Measurements from ENCODE around the gene SH3RF1.

SH3RF1 gene

DNA sequence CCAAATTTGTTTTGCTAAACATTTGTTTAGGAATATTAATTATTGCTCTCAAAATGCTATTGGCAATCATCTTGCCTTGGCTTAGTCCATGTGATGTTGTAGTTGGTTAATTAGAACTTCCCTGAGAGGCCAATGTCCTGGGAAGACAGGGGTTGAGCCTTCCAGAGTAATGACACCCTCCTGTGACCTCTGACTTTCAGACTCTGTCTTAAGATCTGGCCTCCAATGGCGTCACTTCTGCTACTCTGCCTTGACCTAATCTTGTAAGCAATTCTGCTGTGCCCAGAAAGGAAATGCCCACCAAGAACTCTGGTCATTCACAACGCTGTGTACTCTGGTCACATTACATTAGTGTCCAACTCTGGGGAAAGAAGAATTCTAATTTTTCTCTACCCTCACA is 111.9 kb downstream of the SH3RF1 start:
- no peaks in the 10 kb centered on the region for H3K36me3 ChIP-seq (ENCODE audit: control insufficient read depth, insufficient read depth, low read length)
- no peak overlapping the region for H3K4me3 ChIP-seq (ENCODE audit: low read length)

DNA sequence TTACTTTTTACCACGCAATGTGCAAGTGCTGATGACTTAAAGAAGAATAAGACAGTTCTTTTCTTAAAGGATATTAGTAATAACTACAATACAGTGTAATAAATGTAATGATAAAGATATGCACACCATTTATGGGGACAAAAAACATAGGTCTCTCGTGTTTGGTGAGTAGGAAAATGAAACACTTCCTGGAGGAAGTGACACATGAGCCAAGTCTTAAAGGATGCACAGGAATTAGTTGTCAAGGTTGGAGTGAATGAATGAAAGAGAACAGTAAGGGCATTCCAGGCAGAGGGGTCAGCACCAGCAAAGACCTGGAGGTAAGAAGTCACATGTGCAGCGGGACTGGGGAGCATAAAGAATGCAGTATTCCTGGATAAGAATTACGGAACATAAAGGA is 112.7 kb downstream of the SH3RF1 start:
- H3K4me1 ChIP-seq (ENCODE audit: control insufficient read depth, insufficient read depth, low read length): peaks cover 17% of the 10 kb centered on the region
- no peak overlapping the region for H3K4me3 ChIP-seq (ENCODE audit: low read length)
- H3K9ac ChIP-seq (ENCODE audit: low read length): no peak overlapping the region
- no peaks in the 10 kb centered on the region for H3K36me3 ChIP-seq (ENCODE audit: control insufficient read depth, insufficient read depth, low read length)
- no peaks in the 10 kb centered on the region for H3K9me3 ChIP-seq (ENCODE audit: control insufficient read depth, low read length)
- H3K27me3 ChIP-seq (ENCODE audit: control insufficient read depth, insufficient read depth, low read length): no peaks in the 10 kb centered on the region

More for the DNA sequence above, 111.9 kb downstream of the SH3RF1 start:
- Histone ChIP-seq H3K9me3 (ENCODE audit: control insufficient read depth, low read length) (no peaks in the 10 kb centered on the region), H3K9ac (ENCODE audit: low read length) (no peak overlapping the region), H3K4me1 (ENCODE audit: control insufficient read depth, insufficient read depth, low read length) (peaks cover 17% of the 10 kb centered on the region), H3K27me3 (ENCODE audit: control insufficient read depth, insufficient read depth, low read length) (no peaks in the 10 kb centered on the region)

GRCh38 chr4:169156392-169156791 is 114.4 kb downstream of the SH3RF1 start:
- H3K9ac ChIP-seq (ENCODE audit: low read length): no peak overlapping the region
- H3K4me1 ChIP-seq (ENCODE audit: control insufficient read depth, insufficient read depth, low read length): peaks cover 17% of the 10 kb centered on the region
- no peaks in the 10 kb centered on the region for H3K27me3 ChIP-seq (ENCODE audit: control insufficient read depth, insufficient read depth, low read length)

GRCh38 chr4:169154121-169154520 is 116.6 kb downstream of the SH3RF1 start:
- no peak overlapping the region for H3K4me3 ChIP-seq (ENCODE audit: low read length)
- no peaks in the 10 kb centered on the region for H3K36me3 ChIP-seq (ENCODE audit: control insufficient read depth, insufficient read depth, low read length)
- H3K4me1 ChIP-seq (ENCODE audit: control insufficient read depth, insufficient read depth, low read length): peaks cover 20% of the 10 kb centered on the region
- H3K9me3 ChIP-seq (ENCODE audit: control insufficient read depth, low read length): no peaks in the 10 kb centered on the region
- no peaks in the 10 kb centered on the region for H3K27me3 ChIP-seq (ENCODE audit: control insufficient read depth, insufficient read depth, low read length)
- no peak overlapping the region for H3K9ac ChIP-seq (ENCODE audit: low read length)

More at GRCh38 chr4:169156392-169156791, 114.4 kb downstream of the SH3RF1 start:
- H3K4me3 ChIP-seq (ENCODE audit: low read length): no peak overlapping the region
- no peaks in the 10 kb centered on the region for H3K36me3 ChIP-seq (ENCODE audit: control insufficient read depth, insufficient read depth, low read length)
- H3K9me3 ChIP-seq (ENCODE audit: control insufficient read depth, low read length): no peaks in the 10 kb centered on the region

GRCh38 chr4:169153481-169154087 is 117.2 kb downstream of the SH3RF1 start:
- Histone ChIP-seq H3K9me3 (ENCODE audit: control insufficient read depth, low read length) (no peaks in the 10 kb centered on the region), H3K4me1 (ENCODE audit: control insufficient read depth, insufficient read depth, low read length) (peaks cover 25% of the 10 kb centered on the region), H3K36me3 (ENCODE audit: control insufficient read depth, insufficient read depth, low read length) (no peaks in the 10 kb centered on the region), H3K9ac (ENCODE audit: low read length) (no peak overlapping the region), H3K4me3 (ENCODE audit: low read length) (no peak overlapping the region), H3K27me3 (ENCODE audit: control insufficient read depth, insufficient read depth, low read length) (no peaks in the 10 kb centered on the region)

- Histone ChIP-seq H3K4me3 (ENCODE audit: low read length) (no peak overlapping the region), H3K9ac (ENCODE audit: low read length) (no peak overlapping the region), H3K27me3 (ENCODE audit: control insufficient read depth, insufficient read depth, low read length) (no peaks in the 10 kb centered on the region), H3K4me1 (ENCODE audit: control insufficient read depth, insufficient read depth, low read length) (peaks cover 25% of the 10 kb centered on the region), H3K36me3 (ENCODE audit: control insufficient read depth, insufficient read depth, low read length) (no peaks in the 10 kb centered on the region), H3K9me3 (ENCODE audit: control insufficient read depth, low read length) (no peaks in the 10 kb centered on the region)
Measured at GRCh38 chr4:169152899-169153298, 117.9 kb downstream of the SH3RF1 start.

- Histone ChIP-seq H3K9ac (ENCODE audit: low read length) (no peak overlapping the region), H3K36me3 (ENCODE audit: control insufficient read depth, insufficient read depth, low read length) (no peaks in the 10 kb centered on the region), H3K4me3 (ENCODE audit: low read length) (no peak overlapping the region), H3K9me3 (ENCODE audit: control insufficient read depth, low read length) (no peaks in the 10 kb centered on the region), H3K27me3 (ENCODE audit: control insufficient read depth, insufficient read depth, low read length) (no peaks in the 10 kb centered on the region), H3K4me1 (ENCODE audit: control insufficient read depth, insufficient read depth, low read length) (peaks cover 25% of the 10 kb centered on the region)
Measured at GRCh38 chr4:169152098-169152497, 118.7 kb downstream of the SH3RF1 start.

DNA sequence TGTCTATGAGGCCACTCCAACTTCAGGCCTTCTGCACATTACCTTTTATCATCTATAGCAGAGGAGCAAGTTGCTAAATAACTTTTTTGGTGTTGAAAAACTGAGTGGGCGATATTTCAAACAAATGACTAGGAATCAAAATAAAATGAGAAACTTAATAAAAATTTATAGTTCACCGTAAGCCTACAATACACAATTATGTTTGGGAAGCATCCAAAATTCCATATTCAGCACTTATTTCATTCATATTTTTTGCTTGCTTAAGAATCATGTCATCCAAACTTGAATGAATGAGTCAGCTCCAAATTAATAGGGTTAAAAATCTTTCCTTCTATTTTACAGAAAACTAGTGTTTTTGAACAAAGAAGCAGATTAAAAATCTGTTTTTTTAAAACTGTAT is 119.1 kb downstream of the SH3RF1 start:
- no peaks in the 10 kb centered on the region for H3K27me3 ChIP-seq (ENCODE audit: control insufficient read depth, insufficient read depth, low read length)
- H3K36me3 ChIP-seq (ENCODE audit: control insufficient read depth, insufficient read depth, low read length): no peaks in the 10 kb centered on the region
- no peaks in the 10 kb centered on the region for H3K9me3 ChIP-seq (ENCODE audit: control insufficient read depth, low read length)
- no peak overlapping the region for H3K9ac ChIP-seq (ENCODE audit: low read length)
- H3K4me1 ChIP-seq (ENCODE audit: control insufficient read depth, insufficient read depth, low read length): peaks cover 25% of the 10 kb centered on the region
- no peak overlapping the region for H3K4me3 ChIP-seq (ENCODE audit: low read length)

- Histone ChIP-seq H3K9ac (ENCODE audit: low read length) (no peak overlapping the region), H3K36me3 (ENCODE audit: control insufficient read depth, insufficient read depth, low read length) (no peaks in the 10 kb centered on the region), H3K4me3 (ENCODE audit: low read length) (no peak overlapping the region), H3K27me3 (ENCODE audit: control insufficient read depth, insufficient read depth, low read length) (no peaks in the 10 kb centered on the region), H3K9me3 (ENCODE audit: control insufficient read depth, low read length) (no peaks in the 10 kb centered on the region), H3K4me1 (ENCODE audit: control insufficient read depth, insufficient read depth, low read length) (peaks cover 25% of the 10 kb centered on the region)
Measured at GRCh38 chr4:169150806-169151205, 120.0 kb downstream of the SH3RF1 start.

DNA sequence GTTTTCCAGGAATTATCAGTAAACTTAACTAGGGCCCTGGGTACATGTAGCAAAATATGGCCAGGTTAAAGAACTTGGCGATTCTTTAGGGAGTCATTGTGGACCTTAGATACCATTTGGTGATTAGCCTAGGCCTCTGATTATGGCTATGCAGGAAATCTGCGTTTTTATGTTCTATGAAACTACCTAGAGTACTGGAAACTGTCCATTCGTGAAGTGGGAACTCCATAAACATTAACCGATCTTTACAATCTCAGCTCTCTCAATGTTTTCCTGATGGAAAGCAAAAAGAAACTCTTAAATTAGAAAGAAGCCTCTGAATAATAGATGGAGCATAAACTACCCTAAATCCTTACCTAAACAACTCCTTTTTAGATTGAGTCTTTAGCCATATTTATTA is 121.9 kb downstream of the SH3RF1 start:
- no peak overlapping the region for H3K9ac ChIP-seq (ENCODE audit: low read length)
- no peaks in the 10 kb centered on the region for H3K36me3 ChIP-seq (ENCODE audit: control insufficient read depth, insufficient read depth, low read length)
- no peaks in the 10 kb centered on the region for H3K9me3 ChIP-seq (ENCODE audit: control insufficient read depth, low read length)
- H3K27me3 ChIP-seq (ENCODE audit: control insufficient read depth, insufficient read depth, low read length): no peaks in the 10 kb centered on the region
- H3K4me3 ChIP-seq (ENCODE audit: low read length): no peak overlapping the region
- H3K4me1 ChIP-seq (ENCODE audit: control insufficient read depth, insufficient read depth, low read length): peaks cover 14% of the 10 kb centered on the region

DNA sequence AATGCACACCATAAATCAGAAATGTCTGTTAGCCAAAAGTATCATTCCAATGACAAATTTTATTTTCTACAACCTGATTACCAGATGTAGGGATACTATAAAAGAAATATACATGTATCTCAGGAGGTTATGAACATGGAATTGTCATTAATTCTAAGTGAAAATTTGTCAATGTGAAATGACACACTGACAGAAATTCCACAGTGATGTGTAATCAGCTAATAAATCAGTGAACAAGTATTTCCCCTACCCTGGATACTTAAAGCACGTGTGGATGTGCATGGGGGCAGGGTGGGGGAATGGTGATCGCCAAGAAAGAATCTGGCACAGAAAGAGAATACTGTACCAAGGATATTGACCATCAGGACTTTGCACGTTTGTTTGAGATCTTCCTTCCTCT is 123.6 kb downstream of the SH3RF1 start:
- Histone ChIP-seq H3K4me3 (ENCODE audit: low read length) (no peak overlapping the region), H3K4me1 (ENCODE audit: control insufficient read depth, insufficient read depth, low read length) (peaks cover 8% of the 10 kb centered on the region), H3K27me3 (ENCODE audit: control insufficient read depth, insufficient read depth, low read length) (no peaks in the 10 kb centered on the region), H3K9ac (ENCODE audit: low read length) (no peak overlapping the region), H3K36me3 (ENCODE audit: control insufficient read depth, insufficient read depth, low read length) (no peaks in the 10 kb centered on the region), H3K9me3 (ENCODE audit: control insufficient read depth, low read length) (no peaks in the 10 kb centered on the region)

DNA sequence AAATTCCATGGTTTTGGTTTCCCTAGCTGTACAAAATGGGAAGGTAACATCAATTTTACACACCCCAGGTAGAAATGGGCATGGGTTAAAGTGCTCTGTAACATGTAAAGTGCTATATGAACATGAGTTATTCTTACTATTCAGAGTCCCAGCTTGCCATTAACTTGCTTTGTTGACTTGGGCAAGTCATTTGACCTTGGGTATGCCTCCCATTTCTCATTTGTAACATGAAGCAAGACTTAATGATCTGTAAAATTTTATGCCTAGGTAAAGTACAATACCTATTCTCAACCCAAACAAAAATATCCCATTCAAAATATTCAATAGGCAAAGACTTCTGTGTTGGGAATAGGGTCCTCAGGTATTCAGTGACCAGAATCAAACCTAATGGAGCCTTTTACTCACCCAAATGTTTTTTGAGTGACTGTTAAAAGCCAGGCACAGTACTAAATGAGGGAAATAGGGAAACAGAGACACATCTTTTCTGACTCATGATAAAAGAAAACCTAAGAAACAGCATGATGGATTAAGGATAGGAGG is 126.6 kb downstream of the SH3RF1 start:
- no peaks in the 10 kb centered on the region for H3K9me3 ChIP-seq (ENCODE audit: control insufficient read depth, low read length)
- H3K36me3 ChIP-seq (ENCODE audit: control insufficient read depth, insufficient read depth, low read length): no peaks in the 10 kb centered on the region
- no peaks in the 10 kb centered on the region for H3K27me3 ChIP-seq (ENCODE audit: control insufficient read depth, insufficient read depth, low read length)
- H3K9ac ChIP-seq (ENCODE audit: low read length): no peak overlapping the region
- no peak overlapping the region for H3K4me3 ChIP-seq (ENCODE audit: low read length)
- peaks cover 6% of the 10 kb centered on the region for H3K4me1 ChIP-seq (ENCODE audit: control insufficient read depth, insufficient read depth, low read length)

DNA sequence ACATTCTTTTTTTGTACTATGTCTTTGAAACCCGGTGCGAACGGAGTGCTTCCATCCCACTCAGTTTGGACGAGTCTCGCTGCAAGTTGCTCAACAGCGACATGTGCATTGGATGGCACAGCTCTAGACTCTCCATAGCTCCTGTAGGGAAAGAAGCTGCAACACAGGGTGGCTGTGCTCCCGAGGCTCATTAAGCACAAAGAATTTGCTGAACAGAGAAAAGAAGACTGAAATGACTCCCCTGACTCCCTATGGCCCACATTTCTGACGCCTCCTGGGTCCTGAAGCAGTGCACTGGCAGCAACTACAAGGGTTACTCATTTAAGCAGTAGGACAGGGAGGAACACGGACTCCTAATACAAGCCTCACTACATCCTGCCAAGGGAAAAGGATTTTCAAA is 127.4 kb downstream of the SH3RF1 start:
- H3K27me3 ChIP-seq (ENCODE audit: control insufficient read depth, insufficient read depth, low read length): no peaks in the 10 kb centered on the region
- H3K36me3 ChIP-seq (ENCODE audit: control insufficient read depth, insufficient read depth, low read length): no peaks in the 10 kb centered on the region
- no peaks in the 10 kb centered on the region for H3K4me1 ChIP-seq (ENCODE audit: control insufficient read depth, insufficient read depth, low read length)
- no peak overlapping the region for H3K4me3 ChIP-seq (ENCODE audit: low read length)
- H3K9ac ChIP-seq (ENCODE audit: low read length): no peak overlapping the region
- no peaks in the 10 kb centered on the region for H3K9me3 ChIP-seq (ENCODE audit: control insufficient read depth, low read length)

Data from mucosa of stomach (tissue), 1 donor.